Measurements from ENCODE around the gene ATP1A2. TPM values are rescaled to one million over a fixed set of nuclear protein-coding genes. Genes with fewer than 3 reads are reported as not detected.

ATP1A2 gene
- total and polyA plus RNA-seq, 3 experiments from 2014 or later, result not detected

GRCh38 chr1:160186246-160186645 is 70.7 kb downstream of the ATP1A2 start:
- H3K27ac Mint-ChIP-seq, result peak overlapping the region in 1 of 8 donors; percentile 19
- ChIA-PET CTCF (interaction anchor here (0.8 to 1.1 kb wide), 2 partner anchors 106 to 193 kb away, joined by 3 to 5 read pairs; no protein-coding TSS in a partner anchor), POLR2A (no interaction called here)
- Histone ChIP-seq H3K4me1 (ENCODE audit: insufficient read depth, low read length) (no peaks in the 10 kb centered on the region), H3K27me3 (ENCODE audit: insufficient read depth, low read length, poor library complexity, severe bottlenecking) (no peaks in the 10 kb centered on the region), H3K4me3 (ENCODE audit: low read length) (no peak overlapping the region), H3K9me3 (ENCODE audit: low read length) (no peaks in the 10 kb centered on the region), H3K36me3 (ENCODE audit: insufficient read depth, low read length) (no peaks in the 10 kb centered on the region), H3K27ac (ENCODE audit: low read depth, low read length) (no peak overlapping the region)
- no peaks in the 10 kb centered on the region for H3K36me3 Mint-ChIP-seq
- no peaks in the 10 kb centered on the region for H3K9me3 Mint-ChIP-seq
- H3K4me1 Mint-ChIP-seq, result no peaks in the 10 kb centered on the region
- peaks cover 9 to 26% of the 10 kb centered on the region in 2 donors for H3K27me3 Mint-ChIP-seq
- H3K4me3 Mint-ChIP-seq, result no peak overlapping the region
- no peak for DNase-seq

- DNase-seq, result no peak
- H3K36me3 Mint-ChIP-seq, result no peaks in the 10 kb centered on the region
- ChIA-PET CTCF (interaction anchor here (0.6 to 1.1 kb wide), 3 partner anchors 9 to 192 kb away, joined by 3 to 5 read pairs (median 3); no protein-coding TSS in a partner anchor), POLR2A (no interaction called here)
- H3K4me3 ChIP-seq (ENCODE audit: low read length), result no peak overlapping the region
- H3K27ac ChIP-seq (ENCODE audit: low read depth, low read length), result no peak overlapping the region
- H3K36me3 ChIP-seq (ENCODE audit: insufficient read depth, low read length), result no peaks in the 10 kb centered on the region
- H3K4me3 Mint-ChIP-seq, result no peak overlapping the region
- H3K9me3 ChIP-seq (ENCODE audit: low read length), result no peaks in the 10 kb centered on the region
- H3K4me1 Mint-ChIP-seq, result no peaks in the 10 kb centered on the region
- H3K27me3 Mint-ChIP-seq, result peaks cover 9 to 24% of the 10 kb centered on the region in 2 donors
- H3K27ac Mint-ChIP-seq, result no peak overlapping the region
- H3K4me1 ChIP-seq (ENCODE audit: insufficient read depth, low read length), result no peaks in the 10 kb centered on the region
- H3K9me3 Mint-ChIP-seq, result no peaks in the 10 kb centered on the region
- no peaks in the 10 kb centered on the region for H3K27me3 ChIP-seq (ENCODE audit: insufficient read depth, low read length, poor library complexity, severe bottlenecking)
Measured at GRCh38 chr1:160186729-160187128, 71.2 kb downstream of the ATP1A2 start.

- POLR2A ChIA-PET, result no interaction called here
- no peaks in the 10 kb centered on the region for H3K9me3 ChIP-seq (ENCODE audit: low read length)
- CTCF ChIA-PET, result interaction anchor here (1.0 to 1.1 kb wide), 2 partner anchors 104 to 105 kb away, joined by 5 to 7 read pairs; no protein-coding TSS in a partner anchor
Measured at GRCh38 chr1:160187407-160187806, 71.8 kb downstream of the ATP1A2 start.

DNA sequence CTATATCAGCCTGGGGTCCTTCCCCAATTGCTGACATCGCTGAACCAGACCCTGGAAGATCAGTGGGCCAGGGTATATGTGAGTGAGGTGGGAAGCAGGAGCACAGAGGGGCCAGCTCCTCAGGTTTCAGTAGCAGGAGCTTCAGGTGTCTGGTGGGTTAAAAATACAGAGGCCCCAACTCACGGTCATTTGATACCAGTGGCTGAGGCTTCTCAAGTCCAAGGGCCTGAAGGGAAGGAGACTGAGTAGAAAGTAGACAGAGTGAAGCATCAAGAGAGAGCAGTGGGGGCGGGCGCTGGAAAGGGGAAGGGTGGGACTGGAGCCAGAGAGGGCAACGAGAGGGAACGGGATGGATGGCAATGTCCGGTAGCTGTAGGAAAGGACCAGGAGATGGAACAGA is 72.8 kb downstream of the ATP1A2 start:
- no peaks in the 10 kb centered on the region for H3K9me3 ChIP-seq (ENCODE audit: low read length)
- no peaks in the 10 kb centered on the region for H3K4me1 Mint-ChIP-seq
- peaks cover 3% of the 10 kb centered on the region for H3K4me1 ChIP-seq (ENCODE audit: insufficient read depth, low read length)
- DNase-seq, result no peak
- H3K27me3 ChIP-seq (ENCODE audit: insufficient read depth, low read length, poor library complexity, severe bottlenecking), result no peaks in the 10 kb centered on the region
- H3K36me3 ChIP-seq (ENCODE audit: insufficient read depth, low read length), result no peaks in the 10 kb centered on the region
- H3K4me3 Mint-ChIP-seq, result no peak overlapping the region
- H3K27ac Mint-ChIP-seq, result no peak overlapping the region
- no peaks in the 10 kb centered on the region for H3K9me3 Mint-ChIP-seq
- H3K4me3 ChIP-seq (ENCODE audit: low read length), result no peak overlapping the region
- no peak overlapping the region for H3K27ac ChIP-seq (ENCODE audit: low read depth, low read length)
- POLR2A ChIA-PET, result no interaction called here
- CTCF ChIA-PET, result interaction anchor here (1.0 kb wide), 2 partner anchors 103 to 189 kb away, joined by 3 to 7 read pairs; no protein-coding TSS in a partner anchor
- no peaks in the 10 kb centered on the region for H3K36me3 Mint-ChIP-seq
- peaks cover 6 to 16% of the 10 kb centered on the region in 2 donors for H3K27me3 Mint-ChIP-seq

More at GRCh38 chr1:160187407-160187806, 71.8 kb downstream of the ATP1A2 start:
- H3K4me1 ChIP-seq (ENCODE audit: insufficient read depth, low read length), result no peaks in the 10 kb centered on the region
- H3K4me3 ChIP-seq (ENCODE audit: low read length), result no peak overlapping the region
- Mint-ChIP-seq H3K4me3 (no peak overlapping the region), H3K36me3 (no peaks in the 10 kb centered on the region), H3K9me3 (no peaks in the 10 kb centered on the region), H3K4me1 (no peaks in the 10 kb centered on the region), H3K27ac (no peak overlapping the region), H3K27me3 (peaks cover 6 to 17% of the 10 kb centered on the region in 2 donors)
- no peak for DNase-seq
- H3K36me3 ChIP-seq (ENCODE audit: insufficient read depth, low read length), result no peaks in the 10 kb centered on the region
- H3K27me3 ChIP-seq (ENCODE audit: insufficient read depth, low read length, poor library complexity, severe bottlenecking), result no peaks in the 10 kb centered on the region
- no peak overlapping the region for H3K27ac ChIP-seq (ENCODE audit: low read depth, low read length)

DNA sequence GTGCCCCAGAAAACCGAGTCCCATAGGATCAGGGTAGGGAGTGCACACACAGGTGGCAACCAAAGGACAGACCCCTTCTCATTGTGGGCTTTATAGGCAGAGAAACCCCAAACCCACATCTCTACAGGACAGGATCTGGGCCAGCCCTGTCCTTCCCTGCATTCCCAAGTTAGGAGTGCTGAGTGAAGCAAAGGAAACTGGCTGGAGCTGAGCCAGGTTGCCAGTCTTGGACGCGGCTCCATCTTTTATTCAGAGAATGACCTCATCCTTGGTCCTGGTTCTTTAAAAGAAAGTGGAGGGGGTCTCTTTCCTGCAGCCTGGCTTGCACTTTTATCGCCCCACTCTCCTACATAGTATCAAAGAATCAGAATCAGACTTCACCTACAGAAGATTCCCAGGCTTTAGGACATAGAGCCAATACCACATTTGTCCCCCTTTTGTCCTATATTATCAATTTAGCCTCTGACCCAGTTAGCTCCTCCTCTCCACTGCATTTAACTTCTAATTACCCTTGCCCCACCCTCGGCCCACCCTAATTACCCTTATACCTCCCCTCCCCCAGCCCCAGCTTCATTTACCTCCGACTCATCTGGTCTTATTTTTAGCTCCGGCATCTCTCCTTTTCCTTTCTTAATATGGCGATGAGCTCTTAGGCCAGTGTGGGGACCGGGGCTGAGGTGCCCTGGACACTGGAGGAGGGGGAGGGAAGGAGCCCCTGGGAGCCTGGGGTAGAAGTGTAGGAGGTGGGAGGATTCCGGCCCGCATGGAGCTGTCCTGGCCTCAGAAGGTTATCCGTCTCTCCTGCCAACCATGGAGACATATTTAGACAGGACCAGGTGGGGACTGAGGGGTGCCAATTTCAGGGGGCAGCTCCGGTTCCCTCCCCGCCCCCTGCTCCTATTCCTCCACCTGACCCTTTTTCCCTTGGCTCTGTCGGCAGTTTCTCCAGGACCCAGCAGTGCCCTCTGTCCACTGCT is 74.4 kb downstream of the ATP1A2 start, which contains the start of gene CASQ1:
Gene CASQ1 (plus strand): TSS at position 927 of the 977 bp plus-strand sequence. CDS start 177 bp downstream, outside the sequence.
- Histone ChIP-seq H3K27me3 (ENCODE audit: insufficient read depth, low read length, poor library complexity, severe bottlenecking) (no peaks in the 10 kb centered on the region), H3K4me3 (ENCODE audit: low read length) (no peak within 1 kb of the TSS), H3K27ac (ENCODE audit: low read depth, low read length) (no peak within 1 kb of the TSS), H3K4me1 (ENCODE audit: insufficient read depth, low read length) (peaks cover 3% of the 10 kb centered on the region), H3K36me3 (ENCODE audit: insufficient read depth, low read length) (no peaks in the 10 kb centered on the region), H3K9me3 (ENCODE audit: low read length) (no peaks in the 10 kb centered on the region)
- Mint-ChIP-seq H3K27ac (peak within 1 kb of the TSS in 1 of 8 donors; percentile 35), H3K9me3 (no peaks in the 10 kb centered on the region), H3K4me3 (no peak within 1 kb of the TSS), H3K36me3 (no peaks in the 10 kb centered on the region), H3K27me3 (peaks cover 6 to 13% of the 10 kb centered on the region in 2 donors), H3K4me1 (no peaks in the 10 kb centered on the region)
- POLR2A ChIA-PET, result no interaction called here
- DNase-seq, result no peak
- CTCF ChIA-PET, result interaction anchor here (0.7 to 5.1 kb wide), 6 partner anchors 12 to 187 kb away, joined by 3 to 80 read pairs (median 3); no protein-coding TSS in a partner anchor

DNA sequence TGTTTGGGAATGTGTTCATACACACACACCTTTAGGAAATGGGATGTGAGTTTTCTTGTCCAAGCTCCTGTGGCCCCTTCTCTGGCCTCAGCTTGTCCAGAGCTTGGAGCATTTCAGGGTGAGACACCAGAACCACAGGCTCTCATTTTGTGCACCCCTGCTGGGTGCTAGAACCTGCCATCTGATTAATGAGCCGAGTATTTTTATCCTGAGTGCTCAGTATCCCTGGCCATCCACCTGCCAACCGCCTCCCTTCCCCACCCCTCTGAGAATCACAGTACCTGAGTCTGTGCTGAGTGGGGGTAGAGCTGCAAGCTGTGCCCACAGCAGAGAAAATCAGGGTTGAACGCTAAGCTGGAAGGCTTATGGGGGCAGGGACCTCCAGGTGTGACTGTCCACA is 76.2 kb downstream of the ATP1A2 start:
- Histone ChIP-seq H3K36me3 (ENCODE audit: insufficient read depth, low read length) (no peaks in the 10 kb centered on the region), H3K4me3 (ENCODE audit: low read length) (no peak overlapping the region), H3K4me1 (ENCODE audit: insufficient read depth, low read length) (peaks cover 3% of the 10 kb centered on the region), H3K9me3 (ENCODE audit: low read length) (no peaks in the 10 kb centered on the region), H3K27me3 (ENCODE audit: insufficient read depth, low read length, poor library complexity, severe bottlenecking) (no peaks in the 10 kb centered on the region), H3K27ac (ENCODE audit: low read depth, low read length) (no peak overlapping the region)
- Mint-ChIP-seq H3K4me3 (no peak overlapping the region), H3K4me1 (no peaks in the 10 kb centered on the region), H3K27me3 (peaks cover 4 to 7% of the 10 kb centered on the region in 2 donors), H3K27ac (no peak overlapping the region), H3K9me3 (no peaks in the 10 kb centered on the region), H3K36me3 (no peaks in the 10 kb centered on the region)
- no peak for DNase-seq
- POLR2A ChIA-PET, result no interaction called here
- CTCF ChIA-PET, result interaction anchor here (1.0 to 5.1 kb wide), 4 partner anchors 28 to 103 kb away, joined by 3 to 80 read pairs (median 8); no protein-coding TSS in a partner anchor

DNA sequence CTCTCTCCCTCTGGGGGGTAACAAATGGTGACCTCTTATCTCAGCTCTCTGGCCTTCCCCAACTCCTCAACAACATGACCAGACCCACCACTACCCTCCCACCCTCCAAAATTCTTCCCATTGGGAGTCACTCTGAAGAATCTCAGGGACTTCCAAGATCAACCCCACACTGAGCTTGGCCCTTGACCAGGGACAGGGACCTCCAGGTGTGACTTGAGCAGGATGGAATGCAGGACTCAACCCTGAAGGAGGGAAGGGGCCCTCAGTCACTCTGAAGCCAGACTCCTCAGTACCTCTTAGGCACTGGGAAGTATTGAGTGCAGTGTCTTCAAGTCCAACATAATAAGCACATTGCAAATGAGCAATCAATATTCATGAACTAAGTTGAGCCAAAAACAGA is 76.7 kb downstream of the ATP1A2 start:
- Histone ChIP-seq H3K4me1 (ENCODE audit: insufficient read depth, low read length) (peaks cover 3% of the 10 kb centered on the region), H3K27me3 (ENCODE audit: insufficient read depth, low read length, poor library complexity, severe bottlenecking) (no peaks in the 10 kb centered on the region), H3K36me3 (ENCODE audit: insufficient read depth, low read length) (no peaks in the 10 kb centered on the region), H3K27ac (ENCODE audit: low read depth, low read length) (no peak overlapping the region), H3K9me3 (ENCODE audit: low read length) (no peaks in the 10 kb centered on the region), H3K4me3 (ENCODE audit: low read length) (no peak overlapping the region)
- H3K36me3 Mint-ChIP-seq, result no peaks in the 10 kb centered on the region
- ChIA-PET CTCF (interaction anchor here (1.0 to 5.1 kb wide), 4 partner anchors 60 to 185 kb away, joined by 3 to 80 read pairs (median 8); no protein-coding TSS in a partner anchor), POLR2A (interaction anchor here (0.6 kb wide), 1 partner anchor 174 kb away, joined by 3 read pairs; the partner anchor contains the start of gene NHLH1)
- H3K9me3 Mint-ChIP-seq, result no peaks in the 10 kb centered on the region
- no peaks in the 10 kb centered on the region for H3K4me1 Mint-ChIP-seq
- DNase-seq, result no peak
- H3K4me3 Mint-ChIP-seq, result no peak overlapping the region
- H3K27ac Mint-ChIP-seq, result no peak overlapping the region
- H3K27me3 Mint-ChIP-seq, result peaks cover 4 to 9% of the 10 kb centered on the region in 2 donors
